Tibial artery (tissue), 4 donors: ENCODE measurements around the gene NCEH1.

Experiments used
- DNase-seq, 2 donors: peaks; one replicate each; pipeline ENCODE4 v3.0.0-alpha.2; 2019
- H3K27ac ChIP-seq, 2 donors: fragments of 200-600 bp; sonication (generic) in 1 of 2; 1 replicate in 1 of 2; 2 replicates in 1 of 2; pipeline ENCODE4 v1.5.1; 2018 to 2019; ENCODE audit warnings: mild to moderate bottlenecking in 1 of 2
- H3K27me3 ChIP-seq, 2 donors: fragments of 200-600 bp; sonication (generic) in 1 of 2; one replicate each; pipeline versions ENCODE4 v1.5.1 to v1.6.0; 2016 to 2019
- H3K36me3 ChIP-seq, 3 donors: fragments of 200-600 bp; sonication (generic) in 2 of 3; one replicate each; pipeline ENCODE4 v1.5.1; 2016 to 2019; ENCODE audit warnings: mild to moderate bottlenecking in 2 of 3
- H3K4me1 ChIP-seq, 4 donors: fragments of 200-600 bp; sonication (generic) in 2 of 4; 1 replicate in 3 of 4; 2 replicates in 1 of 4; pipeline ENCODE4 v1.5.1; 2016 to 2019
- H3K4me3 ChIP-seq, 2 donors: fragments of 200-600 bp; sonication (generic) in 1 of 2; 1 replicate in 1 of 2; 2 replicates in 1 of 2; pipeline ENCODE4 v1.5.1; 2018 to 2019; ENCODE audit warnings: mild to moderate bottlenecking in 2 of 2
- H3K9me3 ChIP-seq, 3 donors: fragments of 200-600 bp; sonication (generic) in 1 of 3; one replicate each; pipeline ENCODE4 v1.5.1; 2016 to 2019
- CTCF ChIP-seq, 2 experiments: fragments of 200-600 bp in 1 of 2; fragments of 450-650 bp in 1 of 2; IDR thresholded peaks; one replicate each; pipeline ENCODE4 v1.5.1; 2017 to 2019; ENCODE audit warnings: antibody characterized with exemption in 2 of 2, mild to moderate bottlenecking in 1 of 2, moderate library complexity in 1 of 2
- intact Hi-C: fragments of 100-400 bp; cut with DNase I; formaldehyde crosslinking; loops from one replicate; pipeline ENCODE4 v1.15.0; 2023; ENCODE audit warnings: low total_unique reads

NCEH1 gene

GRCh38 chr3:172581757-172582166 is 129.1 kb downstream of the NCEH1 start:
- Histone ChIP-seq H3K36me3 (no peaks in the 10 kb centered on the region), H3K4me1 (peaks cover 0 to 10% (median 3%) of the 10 kb centered on the region in 4 donors), H3K9me3 (no peaks in the 10 kb centered on the region), H3K4me3 (no peak overlapping the region), H3K27me3 (no peaks in the 10 kb centered on the region), H3K27ac (no peak overlapping the region)
- no peak for TF ChIP-seq CTCF (IDR thresholded peaks at IDR 0.05)
- intact Hi-C loops: no loop called here
- DNase-seq: no peak

- Histone ChIP-seq H3K4me1 (peaks cover 0 to 2% (median 0%) of the 10 kb centered on the region in 4 donors), H3K27me3 (no peaks in the 10 kb centered on the region), H3K4me3 (no peak overlapping the region), H3K36me3 (no peaks in the 10 kb centered on the region), H3K27ac (no peak overlapping the region), H3K9me3 (no peaks in the 10 kb centered on the region)
- no peak for DNase-seq
- no peak for TF ChIP-seq CTCF (IDR thresholded peaks at IDR 0.05)
- intact Hi-C loops: no loop called here
Observed at GRCh38 chr3:172580680-172581401, 130.0 kb downstream of the NCEH1 start.
